Measurements from ENCODE around the gene MRPS27.

GRCh38 chr5:72233835-72234234 lies 86.2 kb downstream of the MRPS27 start:
- no peak for TF ChIP-seq CTCF (IDR thresholded peaks at IDR 0.05)
- TF ChIP-seq EP300 (IDR thresholded peaks at IDR 0.05) = no peak
- TF ChIP-seq POLR2A (IDR thresholded peaks at IDR 0.05) = no peak
- no peak for TF ChIP-seq POLR2AphosphoS5 (IDR thresholded peaks at IDR 0.05)
